OCI-M2 (cell line): ENCODE measurements around the gene MKS1.

Source experiments
- DNase-seq: peaks from one replicate; lab custom pipeline; 2025; ENCODE audit not compliant: unreplicated experiment; lab: John Stamatoyannopoulos, UW

MKS1 gene

DNA sequence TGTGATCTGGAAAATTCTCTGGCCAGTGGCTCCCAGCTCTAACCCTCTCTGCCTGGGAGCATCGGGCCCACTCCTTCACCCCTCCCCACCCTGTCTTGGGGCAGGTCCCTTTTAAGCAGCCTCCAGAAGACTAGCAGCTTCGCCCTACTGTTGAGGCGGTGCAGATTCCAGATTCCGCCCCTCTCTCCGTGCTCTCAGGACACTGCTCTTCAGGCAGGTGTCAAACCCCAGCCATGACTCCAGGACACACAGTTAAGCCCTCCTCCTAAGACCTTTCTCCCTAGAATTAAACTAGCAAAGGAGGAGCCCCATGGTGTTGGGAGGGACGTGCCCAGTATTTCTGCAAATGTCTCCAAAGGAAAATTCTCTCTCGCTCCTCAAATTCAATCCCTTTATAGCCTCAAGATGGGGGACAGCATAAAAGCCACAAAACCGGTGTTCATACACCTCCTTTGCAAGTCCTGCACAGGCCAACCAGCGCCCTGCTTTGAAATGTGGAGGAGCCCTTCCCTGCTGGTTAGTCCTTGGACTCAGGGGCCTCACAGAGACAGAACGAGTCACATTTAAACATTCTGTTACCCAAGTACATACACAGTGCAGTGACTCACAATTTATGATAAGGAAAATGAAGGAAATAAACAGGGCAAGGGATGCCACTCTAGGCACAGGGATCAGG lies 26.5 kb upstream of the MKS1 start:
- no peak for DNase-seq

DNA sequence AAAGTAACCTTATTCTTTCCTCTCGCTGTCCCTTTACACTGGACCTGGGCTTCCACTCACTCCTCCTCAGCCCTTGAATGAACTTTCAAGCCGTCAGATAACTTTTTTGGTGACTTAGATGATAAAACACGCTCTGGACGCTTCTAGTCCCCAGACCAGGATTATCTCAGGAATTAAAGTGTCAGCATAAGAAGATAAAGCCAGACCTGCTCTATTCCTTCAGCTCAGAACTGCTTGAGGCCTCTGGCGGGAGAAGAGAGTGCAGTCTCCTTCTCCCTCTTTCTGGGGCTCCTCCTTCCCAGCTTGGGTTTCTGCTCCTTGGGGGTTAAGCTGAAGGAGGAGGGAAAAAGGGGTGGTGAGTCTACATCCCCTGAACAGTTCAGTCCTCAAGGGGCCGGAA lies 25.9 kb upstream of the MKS1 start:
- no peak for DNase-seq

DNA sequence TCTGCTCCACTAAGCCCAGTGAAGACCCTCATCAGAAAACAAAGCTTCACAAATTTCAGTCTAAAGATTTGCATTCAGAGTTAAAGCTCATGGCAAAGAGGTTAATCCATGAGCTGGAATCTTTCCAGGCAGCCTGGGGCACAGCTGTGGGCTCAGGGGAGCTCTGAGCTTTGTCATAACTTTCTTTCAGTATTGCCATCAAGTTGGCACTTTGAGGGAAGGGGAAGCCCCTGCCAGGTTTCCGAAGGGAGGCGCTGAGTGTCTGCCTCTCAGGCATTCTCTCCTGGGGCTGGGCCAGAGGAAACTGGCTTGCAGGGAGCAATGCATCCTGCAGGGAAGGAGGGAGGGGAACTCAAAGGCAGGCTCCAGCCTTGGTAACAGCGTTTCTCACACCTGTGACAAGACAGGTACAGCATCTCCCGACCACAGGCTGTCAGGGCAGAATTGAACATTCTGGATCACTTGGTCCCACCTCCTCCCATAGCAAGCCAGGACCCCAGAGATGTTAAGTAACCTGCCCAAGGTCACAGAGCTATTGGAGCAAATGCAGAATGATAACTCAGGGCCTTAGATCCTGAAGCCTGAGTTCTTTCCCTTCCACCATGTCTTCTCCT lies 23.2 kb upstream of the MKS1 start:
- DNase-seq = no peak

DNA sequence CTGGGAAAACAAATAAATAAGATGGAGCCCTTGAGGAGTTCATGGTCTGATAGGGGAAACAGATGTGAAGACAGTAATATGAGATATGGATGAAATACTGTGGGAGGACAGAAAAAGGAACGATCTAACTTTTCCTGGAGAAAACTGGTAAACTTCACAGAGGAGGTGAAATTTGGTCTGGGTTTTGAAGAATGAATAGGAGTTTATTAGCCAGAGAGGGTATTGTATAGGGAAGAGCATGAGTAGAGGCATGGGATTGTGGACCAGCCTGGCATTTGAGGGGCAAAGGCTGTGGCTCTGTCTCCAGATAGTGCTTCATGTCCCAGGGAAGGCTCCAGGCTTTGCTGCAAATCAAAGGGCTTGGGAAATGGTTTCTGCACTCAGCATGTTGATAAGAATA lies 20.9 kb upstream of the MKS1 start:
- DNase-seq = no peak

DNA sequence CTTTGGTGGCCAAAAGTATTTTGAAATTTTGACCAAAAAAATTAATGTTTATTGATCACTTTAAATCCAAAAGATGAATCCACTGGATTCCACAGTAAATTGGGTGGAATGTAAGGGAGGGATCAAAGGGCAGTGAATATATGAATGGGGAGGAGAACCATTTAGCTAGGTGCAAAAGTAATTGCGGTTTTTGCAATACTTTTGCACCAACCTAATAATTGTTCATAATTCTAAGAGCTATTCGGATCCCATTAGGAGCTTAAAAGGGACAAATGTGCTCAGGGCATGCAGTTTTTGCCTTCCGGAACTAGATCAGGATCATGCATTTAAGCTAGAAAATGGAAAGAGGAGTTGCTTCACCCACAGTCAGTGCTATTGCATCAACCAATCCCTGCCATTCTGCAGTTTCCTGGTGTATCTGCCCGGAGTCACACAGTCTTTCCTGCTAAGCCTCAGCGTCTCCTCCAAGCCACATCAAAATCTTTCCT lies 19.1 kb upstream of the MKS1 start, which contains the start of gene LPO:
Gene LPO (plus strand): TSS at position 438 of the 488 bp plus-strand sequence. CDS start 4,396 bp downstream, outside the sequence.
- DNase-seq = no peak

DNA sequence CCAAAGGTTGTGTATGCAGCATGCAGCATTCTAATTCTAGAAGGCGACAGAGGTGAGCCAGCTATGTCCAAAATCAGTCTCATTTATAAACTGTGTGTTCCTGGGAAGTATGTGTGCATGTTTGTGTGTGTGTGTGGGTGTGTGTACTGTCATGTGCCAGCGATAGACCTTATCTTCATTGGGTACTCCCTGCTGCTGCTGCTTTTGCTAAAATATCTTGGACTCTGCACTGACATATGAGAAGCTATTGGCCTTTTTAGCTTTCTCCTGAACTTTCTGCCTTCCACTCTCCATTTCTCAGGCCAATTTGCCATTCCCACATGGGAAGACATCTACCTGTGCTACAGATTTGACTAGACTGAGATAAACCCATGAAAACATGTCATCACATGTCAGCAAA lies 17.3 kb upstream of the MKS1 start:
- DNase-seq = no peak

DNA sequence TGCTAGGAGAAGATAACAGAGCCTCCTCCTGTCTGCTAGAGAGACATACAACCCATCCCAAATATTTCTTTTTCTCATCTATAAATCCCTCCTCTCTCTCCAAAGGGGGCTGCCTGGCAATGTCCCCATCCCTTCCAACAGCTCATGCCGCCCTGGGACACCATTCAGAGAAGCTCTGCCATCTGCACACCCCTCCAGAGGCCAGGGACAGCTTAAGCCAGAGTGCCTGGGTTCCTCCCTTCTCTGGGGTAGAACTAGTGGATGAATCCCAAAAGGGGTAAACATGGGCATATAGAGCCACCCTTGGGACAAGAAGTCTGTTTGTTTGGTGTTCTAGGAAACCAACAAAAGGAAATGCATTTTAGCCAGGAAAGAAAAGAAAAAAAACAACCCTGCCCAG lies 16.8 kb upstream of the MKS1 start:
- DNase-seq = no peak

DNA sequence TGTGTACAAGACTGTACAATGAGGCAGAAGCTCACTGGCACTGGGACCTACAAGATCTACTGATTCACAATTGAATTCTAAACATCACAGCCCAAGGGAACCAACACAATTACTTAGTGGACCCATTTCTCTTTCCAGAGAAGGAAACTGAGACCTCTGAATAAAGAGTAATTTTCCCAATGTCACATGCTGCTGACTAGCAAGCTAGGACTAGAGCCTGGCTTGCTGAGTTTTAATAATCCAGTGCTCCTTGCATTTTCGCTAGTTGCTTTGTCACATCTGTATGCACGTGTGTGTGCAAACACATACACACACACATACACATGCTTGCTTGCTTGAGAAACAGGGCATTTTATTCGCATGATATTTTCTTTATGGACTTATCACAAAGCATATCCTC lies 15.5 kb upstream of the MKS1 start:
- DNase-seq = no peak

DNA sequence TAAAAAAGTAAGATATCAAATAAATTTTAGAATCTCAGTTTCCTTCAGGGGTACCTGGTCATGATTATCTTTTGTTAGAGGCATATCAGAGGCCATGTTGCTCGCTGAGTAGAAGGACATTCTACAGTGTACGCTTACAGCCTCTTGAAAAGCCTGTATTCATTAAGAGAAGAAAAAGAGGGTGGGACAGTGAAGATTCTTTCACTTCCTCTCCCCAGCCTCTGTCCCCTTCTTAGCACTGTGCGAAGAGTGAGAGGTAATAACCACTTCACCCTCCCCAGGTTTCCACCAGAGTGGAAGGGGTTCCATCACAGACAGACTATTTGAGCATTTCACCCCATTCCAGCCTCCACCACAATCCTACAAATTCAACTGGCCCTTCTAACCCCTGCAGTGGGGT lies 14.5 kb upstream of the MKS1 start:
- DNase-seq = no peak

DNA sequence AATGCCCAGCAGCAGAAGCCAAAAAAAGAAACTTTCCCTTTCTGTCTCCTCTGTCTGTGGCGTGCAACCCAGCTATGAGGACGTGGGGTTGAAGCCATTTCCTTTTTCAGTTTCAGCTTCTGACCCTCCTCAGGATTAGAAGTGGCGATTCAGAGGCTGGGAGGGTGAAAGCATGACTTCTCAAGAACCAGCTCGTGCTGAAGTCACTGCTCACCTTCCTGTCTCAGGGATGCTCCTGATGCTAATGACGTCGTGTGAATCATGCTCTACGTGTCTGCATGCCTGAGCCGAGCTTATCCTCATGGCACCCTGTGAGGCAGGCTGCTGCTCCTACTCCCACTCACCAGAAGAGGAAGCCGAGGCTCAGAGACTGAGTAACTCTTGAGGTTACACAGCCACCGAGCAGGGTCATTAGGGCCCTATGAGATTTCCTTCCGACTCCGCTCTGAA lies 13.7 kb upstream of the MKS1 start:
- no peak for DNase-seq

DNA sequence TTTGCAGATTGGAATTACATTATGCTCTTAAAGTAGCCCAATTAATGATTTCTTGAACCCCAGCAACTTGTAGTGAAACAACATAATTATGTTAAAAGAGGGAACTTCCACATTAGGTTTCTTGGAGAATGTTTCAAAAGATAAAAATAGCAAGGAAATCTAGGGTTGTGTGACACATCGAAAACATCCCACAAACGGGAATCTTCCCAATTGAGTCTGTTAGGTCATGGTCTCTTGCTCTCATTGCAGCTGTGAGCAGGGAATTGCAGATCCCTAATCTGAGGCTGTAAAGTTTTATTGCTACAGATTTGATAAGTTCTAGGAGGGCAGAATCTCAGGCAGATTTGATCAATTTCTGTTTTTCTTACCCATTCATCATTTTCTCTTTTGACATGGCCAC lies 12.6 kb upstream of the MKS1 start:
- no peak for DNase-seq

DNA sequence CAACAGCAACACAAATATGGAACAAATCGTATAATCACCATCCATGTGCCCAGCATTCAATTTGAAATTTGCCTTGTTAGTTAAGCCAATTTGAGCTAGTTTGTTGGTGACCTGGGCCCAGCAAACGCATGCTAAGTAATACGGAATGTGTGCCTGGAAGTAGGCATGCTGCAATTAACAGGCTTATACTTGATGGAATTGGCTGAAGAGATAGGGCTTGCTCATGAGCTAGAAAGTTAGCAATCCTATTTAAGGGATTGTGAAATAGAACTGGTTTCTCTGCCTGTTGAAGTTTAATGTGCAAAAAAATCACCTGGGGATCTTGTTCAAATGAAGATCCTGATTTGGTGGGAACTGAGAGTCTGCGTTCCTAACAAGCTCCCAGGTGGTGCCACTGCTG lies 10.8 kb upstream of the MKS1 start:
- no peak for DNase-seq

DNA sequence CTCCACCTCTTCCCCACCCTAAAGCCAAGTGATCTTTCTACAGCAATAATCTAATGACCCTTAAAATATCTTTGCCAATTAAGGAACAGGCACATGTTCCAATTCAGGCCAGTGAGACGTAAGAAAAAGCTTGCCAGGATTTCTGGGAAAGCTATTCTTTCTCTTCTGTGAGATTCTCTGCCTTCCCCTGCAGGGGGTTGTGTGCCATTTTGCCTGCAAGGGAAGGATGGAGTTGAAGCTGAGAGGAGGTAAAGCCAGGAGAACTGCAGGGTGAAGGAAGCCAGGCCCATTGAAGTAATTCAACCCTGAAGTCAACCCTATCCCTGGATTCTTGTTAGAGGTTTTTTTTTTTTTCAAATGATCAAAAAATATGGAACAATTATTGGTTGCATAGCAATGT lies 10.3 kb upstream of the MKS1 start:
- no peak for DNase-seq

DNA sequence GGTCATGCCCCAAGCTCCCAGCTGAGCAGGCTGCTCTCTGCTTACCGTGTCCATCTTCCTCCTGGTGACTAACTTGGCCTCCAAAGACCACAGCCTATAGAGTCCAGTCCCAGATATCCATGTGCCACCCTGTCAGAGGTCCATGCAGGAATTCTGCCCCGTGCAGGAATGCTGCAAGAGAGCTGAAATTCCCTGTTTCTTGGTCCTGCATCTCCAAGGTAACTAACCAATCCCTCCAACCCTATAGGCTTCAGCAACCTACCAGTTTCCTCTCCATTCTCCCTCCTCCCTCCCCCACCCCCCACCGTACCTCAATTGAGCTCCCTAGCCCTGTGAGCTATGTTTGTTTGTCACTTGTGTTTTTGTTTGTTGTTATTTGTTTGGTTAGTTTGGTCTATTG lies 9.6 kb upstream of the MKS1 start:
- no peak for DNase-seq

DNA sequence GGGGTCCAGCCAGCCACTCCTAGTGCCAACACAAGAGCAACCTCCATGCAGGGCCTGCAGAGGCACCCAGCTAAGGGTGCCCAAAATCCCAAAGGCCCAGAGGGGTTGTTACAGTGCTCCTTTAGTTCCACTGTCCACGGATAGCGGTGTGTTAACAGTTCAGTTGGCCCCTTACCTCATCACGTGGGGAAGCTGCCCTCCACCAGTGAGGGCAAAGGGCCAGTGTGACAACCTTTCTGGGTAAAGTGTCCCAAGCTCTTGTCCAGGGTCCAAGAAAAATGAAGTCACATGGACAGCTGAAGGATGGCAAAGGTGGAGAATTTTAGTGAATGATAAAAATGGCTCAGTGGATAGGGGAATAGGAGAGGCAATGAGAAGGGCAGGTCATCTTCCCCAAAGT lies 8.7 kb upstream of the MKS1 start:
- no peak for DNase-seq

DNA sequence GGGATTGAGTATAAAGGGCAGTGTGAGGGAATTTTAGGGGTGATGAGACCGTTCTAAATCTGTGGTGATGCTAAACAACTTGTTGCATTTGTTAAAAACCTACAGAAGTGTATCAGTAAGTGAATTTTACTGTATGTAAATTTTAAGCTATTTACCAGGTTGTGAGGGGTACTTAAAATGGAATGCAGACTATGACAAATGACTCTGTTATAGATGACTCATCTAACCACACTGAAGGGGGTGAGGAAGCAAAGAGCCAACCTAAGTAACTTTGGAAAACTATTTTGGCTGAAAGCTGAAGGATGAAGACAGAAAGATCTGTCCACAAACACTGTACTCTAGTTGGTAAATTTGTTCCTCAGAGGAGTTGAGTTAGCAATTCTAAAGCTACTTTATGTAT lies 5.3 kb upstream of the MKS1 start:
- DNase-seq = no peak

DNA sequence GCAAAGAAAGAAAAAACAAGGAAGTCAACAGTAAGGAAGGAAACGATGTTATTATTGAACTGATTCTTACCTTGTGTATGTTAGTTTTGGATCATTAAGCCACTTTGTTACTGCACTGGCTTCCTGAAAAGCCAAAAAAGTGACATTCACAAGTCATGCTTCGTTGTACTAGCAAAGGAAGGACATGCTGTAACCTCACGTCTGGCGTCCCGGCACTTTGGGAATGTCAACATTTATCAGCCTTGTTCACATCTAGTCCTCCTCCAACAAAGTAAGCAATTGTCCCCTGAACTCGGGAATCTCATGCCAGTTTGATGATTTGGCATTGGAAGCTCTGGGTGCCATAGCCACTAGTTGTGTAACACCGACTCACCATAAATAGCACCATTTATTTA lies 731 bp upstream of the MKS1 start:
- DNase-seq = no peak

DNA sequence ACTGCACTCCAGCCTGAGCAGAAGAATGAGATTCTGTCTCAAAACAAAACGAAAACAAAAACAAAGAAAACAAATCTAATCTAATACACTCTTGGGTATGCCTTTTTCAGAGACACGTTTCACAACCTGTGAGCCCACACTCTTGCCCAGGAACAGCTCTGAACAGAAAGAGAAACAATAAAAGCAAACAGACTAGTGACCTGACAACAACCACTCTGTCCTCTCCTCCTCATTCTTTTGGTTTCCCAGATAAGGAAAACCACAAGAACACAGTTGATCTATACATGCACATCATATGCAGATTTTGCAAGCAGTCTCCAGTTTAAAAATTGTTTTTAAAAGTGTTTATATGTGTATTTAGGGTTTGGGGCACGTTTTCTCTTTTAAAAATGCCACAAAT lies 1.3 kb downstream of the MKS1 start:
- DNase-seq = no peak

DNA sequence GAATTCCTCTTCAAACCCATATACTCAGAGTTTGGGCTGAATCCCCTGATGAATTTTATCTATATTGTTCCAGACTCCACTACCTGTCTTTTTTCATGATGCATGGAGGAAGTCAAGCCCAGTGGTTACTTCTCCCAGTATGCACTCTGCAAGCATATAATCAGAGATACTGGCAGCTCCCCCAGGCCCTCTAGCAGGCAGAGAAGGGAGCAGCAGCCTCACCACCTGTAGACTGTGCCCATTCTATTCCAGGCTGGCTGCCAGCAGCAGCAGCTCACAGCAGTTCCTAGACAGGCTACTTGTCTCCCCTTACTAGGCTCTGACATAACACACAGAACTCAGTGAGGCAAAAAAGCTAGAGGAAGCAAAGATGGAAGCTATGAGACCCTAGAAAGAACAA lies 3.4 kb downstream of the MKS1 start:
- no peak for DNase-seq

DNA sequence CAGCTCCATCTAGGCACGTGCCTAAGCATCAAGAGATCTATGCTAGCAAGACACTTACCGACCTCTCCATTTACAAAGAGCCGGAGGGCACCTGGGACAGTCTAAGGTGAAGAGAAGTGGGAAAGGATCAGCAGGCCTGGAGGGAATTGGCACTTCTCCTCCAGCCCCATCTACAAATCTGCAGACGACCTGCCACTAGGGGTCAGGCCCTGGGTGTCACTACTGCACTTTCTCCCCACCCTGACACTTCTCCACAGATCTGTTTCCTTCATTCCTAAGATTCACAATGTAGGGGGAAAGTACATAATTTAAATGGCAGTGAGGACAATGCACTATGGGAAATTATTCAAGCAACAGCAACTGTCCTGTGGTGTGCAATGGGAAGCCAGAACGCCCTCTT lies 8.1 kb downstream of the MKS1 start:
- no peak for DNase-seq

DNA sequence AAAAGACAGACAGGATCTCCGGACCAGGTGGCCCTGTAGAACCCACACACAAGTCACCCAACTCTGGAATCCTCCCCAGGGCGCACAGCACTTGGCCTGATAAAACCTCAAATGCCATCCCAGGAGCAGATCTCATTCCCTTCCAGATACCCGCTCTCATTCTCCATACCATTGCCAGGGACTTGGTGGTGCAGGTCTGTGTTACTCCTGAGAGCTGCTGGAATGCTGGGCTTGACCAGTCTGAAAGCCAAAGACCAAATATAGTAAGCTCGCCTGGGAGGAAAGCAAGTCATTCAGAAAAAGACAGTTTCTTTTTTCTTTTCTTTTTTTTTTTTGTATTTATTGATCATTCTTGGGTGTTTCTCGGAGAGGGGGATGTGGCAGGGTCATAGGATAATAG lies 10.7 kb downstream of the MKS1 start:
- DNase-seq = no peak

DNA sequence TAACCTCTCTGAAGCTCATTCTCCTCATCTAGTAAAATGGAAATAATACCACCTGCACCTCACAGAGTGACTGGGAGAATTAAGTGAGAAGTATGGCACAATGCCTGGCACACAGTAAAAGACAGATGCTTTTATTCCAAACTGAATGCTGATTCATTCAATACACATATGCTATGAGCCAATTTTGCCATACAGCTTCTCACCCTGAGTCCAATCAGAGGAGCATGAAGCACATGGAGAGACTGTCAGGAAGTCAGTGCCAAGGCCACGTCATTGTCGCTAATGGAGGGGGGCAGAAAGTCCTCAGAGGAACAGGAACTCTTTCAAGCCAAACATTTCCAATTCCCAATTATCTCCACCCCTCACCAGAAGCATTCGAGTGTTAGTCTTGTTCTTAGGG lies 11.6 kb downstream of the MKS1 start:
- DNase-seq = no peak

DNA sequence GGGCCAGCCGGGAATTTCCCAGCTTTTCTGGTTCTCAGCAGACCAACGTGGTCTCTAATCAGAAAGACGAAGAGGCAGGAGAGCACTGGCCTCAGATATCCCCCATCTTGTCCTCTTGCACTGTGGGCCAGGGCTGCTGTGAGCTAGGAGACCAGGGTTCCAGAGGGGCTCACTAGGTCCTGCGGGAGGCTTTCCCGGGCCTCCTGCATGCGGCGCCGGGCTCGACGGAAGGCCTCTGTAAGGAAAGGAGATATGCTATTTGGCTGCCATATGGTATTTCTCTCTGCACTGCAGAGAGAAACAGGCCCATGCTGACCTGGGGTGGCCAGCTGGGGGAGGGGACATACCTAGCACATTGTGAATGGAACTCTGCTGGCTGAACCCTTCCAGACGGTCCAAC lies 13.1 kb downstream of the MKS1 start:
- DNase-seq = no peak
